ENCODE results near the gene NOCT.
"Not testable (repeated sequence)": the region's sequence is repeated elsewhere in the genome, so short reads cannot be mapped to it uniquely, and the experiment has no call there.

The NOCT gene

GRCh38 chr4:139015269-139015947 lies at the start of gene NOCT:
Gene NOCT, plus strand, starts transcription at chr4:139015781. Its CDS starts 201 bp downstream, at chr4:139015982.
- peak; percentile 68 for FAIRE-seq

- no peak for FAIRE-seq
Measured at GRCh38 chr4:138967313-138967712, 48.3 kb upstream of the NOCT start.

GRCh38 chr4:138972956-138973801 lies 42.4 kb upstream of the NOCT start:
- FAIRE-seq, result peak; percentile 80

- no peak for FAIRE-seq
Measured at GRCh38 chr4:138975225-138975624, 40.4 kb upstream of the NOCT start.

GRCh38 chr4:138976526-138976925 lies 39.1 kb upstream of the NOCT start:
- FAIRE-seq, result no peak

GRCh38 chr4:138977524-138977923 lies 38.1 kb upstream of the NOCT start:
- FAIRE-seq, result no peak

GRCh38 chr4:138978028-138978585 lies 37.5 kb upstream of the NOCT start:
- FAIRE-seq, result no peak

- no peak for FAIRE-seq
Measured at GRCh38 chr4:138978600-138978999, 37.0 kb upstream of the NOCT start.

- FAIRE-seq, result no peak
Measured at GRCh38 chr4:138979742-138980141, 35.8 kb upstream of the NOCT start.

- FAIRE-seq, result no peak
Measured at GRCh38 chr4:138981930-138982390, 33.6 kb upstream of the NOCT start.

- FAIRE-seq, result no peak
Measured at GRCh38 chr4:138982754-138983153, 32.8 kb upstream of the NOCT start.

- no peak for FAIRE-seq
Measured at GRCh38 chr4:138983690-138984089, 31.9 kb upstream of the NOCT start.

GRCh38 chr4:138984647-138985046 lies 30.9 kb upstream of the NOCT start:
- no peak for FAIRE-seq

- FAIRE-seq, result no peak
Measured at GRCh38 chr4:138992676-138993075, 22.9 kb upstream of the NOCT start.

- no peak for FAIRE-seq
Measured at GRCh38 chr4:138996090-138996489, 19.5 kb upstream of the NOCT start.

GRCh38 chr4:138999666-139000065 lies 15.9 kb upstream of the NOCT start:
- FAIRE-seq, result no peak

GRCh38 chr4:139000134-139000533 lies 15.4 kb upstream of the NOCT start:
- FAIRE-seq, result not testable (repeated sequence)

GRCh38 chr4:139001430-139001829 lies 14.2 kb upstream of the NOCT start:
- not testable (repeated sequence) for FAIRE-seq

GRCh38 chr4:139003668-139004067 lies 11.9 kb upstream of the NOCT start:
- not testable (repeated sequence) for FAIRE-seq

GRCh38 chr4:139005774-139006173 lies 9.8 kb upstream of the NOCT start:
- FAIRE-seq, result no peak

- no peak for FAIRE-seq
Measured at GRCh38 chr4:139007640-139008039, 7.9 kb upstream of the NOCT start.

GRCh38 chr4:139008278-139008677 lies 7.3 kb upstream of the NOCT start:
- not testable (repeated sequence) for FAIRE-seq

GRCh38 chr4:139009702-139010101 lies 5.9 kb upstream of the NOCT start:
- FAIRE-seq, result no peak
